Panc1 (cell line): ENCODE results near the gene TSC22D1. TPM values are rescaled to one million over a fixed set of nuclear protein-coding genes. Genes with fewer than 3 reads are reported as not detected.
"Not testable (repeated sequence)": the region's sequence is repeated elsewhere in the genome, so short reads cannot be mapped to it uniquely, and the experiment has no call there.

Experiments used
- ATAC-seq: fragments of 200-7000 bp; cut with Tn5 transposase; 2 replicates; pipeline ENCODE4 v1.9.1; 2020; ENCODE audit warnings: mild to moderate bottlenecking, moderate library complexity
- BruUV-seq: library from RNA; stranded (reverse); fragments of 400-500 nt; replicated peaks from 2 replicates; lab custom pipeline; 2021; lab: Mats Ljungman, UMichigan
- CTCF ChIA-PET: fragments of 300-600 bp; sonication (Branson Sonifier 250); formaldehyde crosslinking; loops from one replicate; lab custom pipeline; 2022; ENCODE audit warnings: antibody characterized with exemption; lab: Charles Lee
- POLR2A ChIA-PET: fragments of 300-600 bp; sonication (Branson Sonifier 250); formaldehyde crosslinking; loops from one replicate; lab custom pipeline; 2022; ENCODE audit warnings: antibody characterized with exemption; lab: Charles Lee
- DNase-seq: peaks from one replicate; pipeline ENCODE4 v3.0.0-alpha.2; 2010; ENCODE audit warnings: low read depth, low spot score
- H3K27ac ChIP-seq: 2 replicates; pipeline ENCODE4 v1.5.1; 2011; ENCODE audit warnings: mild to moderate bottlenecking, low read length, inconsistent platforms
- H3K27me3 ChIP-seq: fragments of 200-500 bp; sonication (Bioruptor generic); 2 replicates; pipeline ENCODE4 v1.6.0; 2014; ENCODE audit warnings: low read length, inconsistent platforms; ENCODE audit not compliant: control insufficient read depth, insufficient read depth
- H3K36me3 ChIP-seq: fragments of 200-500 bp; sonication (Bioruptor generic); 2 replicates; pipeline ENCODE4 v1.5.1; 2014; ENCODE audit warnings: inconsistent platforms, mild to moderate bottlenecking, low read length, moderate library complexity; ENCODE audit not compliant: control insufficient read depth, insufficient read depth
- H3K4me1 ChIP-seq: 2 replicates; pipeline ENCODE4 v1.5.1; 2011; ENCODE audit warnings: inconsistent platforms, mild to moderate bottlenecking, low read length, moderate library complexity; ENCODE audit not compliant: control insufficient read depth, insufficient read depth
- H3K4me3 ChIP-seq, 2 experiments: 2 replicates each; pipeline ENCODE4 v1.5.1; 2011 to 2012; ENCODE audit warnings: low read depth in 2 of 2, low read length in 2 of 2, mild to moderate bottlenecking in 2 of 2, inconsistent platforms in 1 of 2, moderate library complexity in 1 of 2
- H3K9me3 ChIP-seq: fragments of 200-500 bp; sonication (Bioruptor generic); 2 replicates; pipeline ENCODE4 v1.5.1; 2014; ENCODE audit warnings: low read depth, mild to moderate bottlenecking, inconsistent platforms, low read length, moderate library complexity; ENCODE audit not compliant: control insufficient read depth, insufficient read depth
- CTCF ChIP-seq: fragments of 450-650 bp; IDR thresholded peaks from 2 replicates; pipeline ENCODE4 v1.5.1; 2017; ENCODE audit warnings: mild to moderate bottlenecking
- POLR2AphosphoS5 ChIP-seq: IDR thresholded peaks from 2 replicates; pipeline ENCODE4 v1.6.1; 2012; ENCODE audit warnings: mild to moderate bottlenecking, low read depth, low read length, moderate library complexity
- SIN3A ChIP-seq: IDR thresholded peaks from 2 replicates; pipeline ENCODE4 v1.6.1; 2012; ENCODE audit warnings: low read depth, mild to moderate bottlenecking, low read length, moderate library complexity, borderline replicate concordance; ENCODE audit not compliant: insufficient read depth
- TCF7L2 ChIP-seq: IDR thresholded peaks from 2 replicates; pipeline ENCODE4 v1.6.1; 2011; ENCODE audit warnings: mild to moderate bottlenecking, low read depth, low read length, inconsistent platforms
- in situ Hi-C: cut with HindIII; loops from 2 replicates; pipeline ENCODE4 v1.10.0; 2016; ENCODE audit warnings: low sequenced_read_pairs, low pct_unique_long_range_greater_than_20kb
- intact Hi-C: fragments of 100-400 bp; cut with micrococcal nuclease; formaldehyde crosslinking; loops from one replicate; pipeline ENCODE4 v1.10.0; 2022; ENCODE audit not compliant: unreplicated experiment
- total RNA-seq: library from RNA; stranded (reverse); gene quantifications from one replicate; pipeline ENCODE4 v1.2.1, GENCODE V29; 2021; ENCODE audit not compliant: unreplicated experiment
- TF ChIP-seq, protein P1 (sequence below), 2 experiments: IDR thresholded peaks; 2 replicates each; pipeline ENCODE4 v1.6.1; 2011 to 2012; ENCODE audit warnings: low read depth in 2 of 2, control low read depth in 1 of 2, low read length in 1 of 2, mild to moderate bottlenecking in 1 of 2, moderate library complexity in 1 of 2; ENCODE audit not compliant: insufficient read depth in 1 of 2

TSC22D1 gene
- total RNA-seq, 1 experiment from 2014 or later: 31.8 TPM

DNA sequence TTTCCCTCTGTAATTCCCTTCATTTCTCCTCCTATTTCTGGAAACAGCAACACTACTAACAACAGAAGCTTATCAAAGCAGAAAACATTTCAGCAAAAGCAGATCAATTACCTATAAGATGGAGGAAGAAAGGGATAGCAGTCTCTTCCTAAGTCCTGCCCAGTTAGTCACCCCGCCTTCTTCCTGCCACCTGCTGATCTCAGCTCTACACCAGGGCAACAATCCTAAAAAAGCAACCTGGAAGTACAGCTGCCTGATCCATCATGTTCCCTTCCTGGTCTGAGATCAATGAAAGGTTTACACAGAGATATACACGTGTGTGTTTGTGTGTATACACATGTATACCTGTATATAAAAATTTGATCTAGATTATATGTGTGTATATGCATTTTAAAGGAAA lies 59.4 kb downstream of the TSC22D1 start:
- no peak for DNase-seq

GRCh38 chr13:44514278-44514677 lies 61.9 kb downstream of the TSC22D1 start:
- no peaks in the 10 kb centered on the region for H3K9me3 ChIP-seq
- TF ChIP-seq SIN3A: no peak
- no peak for TF ChIP-seq TCF7L2
- TF ChIP-seq POLR2AphosphoS5: no peak
- no peak for TF ChIP-seq CTCF
- TF ChIP-seq, protein P1, sequence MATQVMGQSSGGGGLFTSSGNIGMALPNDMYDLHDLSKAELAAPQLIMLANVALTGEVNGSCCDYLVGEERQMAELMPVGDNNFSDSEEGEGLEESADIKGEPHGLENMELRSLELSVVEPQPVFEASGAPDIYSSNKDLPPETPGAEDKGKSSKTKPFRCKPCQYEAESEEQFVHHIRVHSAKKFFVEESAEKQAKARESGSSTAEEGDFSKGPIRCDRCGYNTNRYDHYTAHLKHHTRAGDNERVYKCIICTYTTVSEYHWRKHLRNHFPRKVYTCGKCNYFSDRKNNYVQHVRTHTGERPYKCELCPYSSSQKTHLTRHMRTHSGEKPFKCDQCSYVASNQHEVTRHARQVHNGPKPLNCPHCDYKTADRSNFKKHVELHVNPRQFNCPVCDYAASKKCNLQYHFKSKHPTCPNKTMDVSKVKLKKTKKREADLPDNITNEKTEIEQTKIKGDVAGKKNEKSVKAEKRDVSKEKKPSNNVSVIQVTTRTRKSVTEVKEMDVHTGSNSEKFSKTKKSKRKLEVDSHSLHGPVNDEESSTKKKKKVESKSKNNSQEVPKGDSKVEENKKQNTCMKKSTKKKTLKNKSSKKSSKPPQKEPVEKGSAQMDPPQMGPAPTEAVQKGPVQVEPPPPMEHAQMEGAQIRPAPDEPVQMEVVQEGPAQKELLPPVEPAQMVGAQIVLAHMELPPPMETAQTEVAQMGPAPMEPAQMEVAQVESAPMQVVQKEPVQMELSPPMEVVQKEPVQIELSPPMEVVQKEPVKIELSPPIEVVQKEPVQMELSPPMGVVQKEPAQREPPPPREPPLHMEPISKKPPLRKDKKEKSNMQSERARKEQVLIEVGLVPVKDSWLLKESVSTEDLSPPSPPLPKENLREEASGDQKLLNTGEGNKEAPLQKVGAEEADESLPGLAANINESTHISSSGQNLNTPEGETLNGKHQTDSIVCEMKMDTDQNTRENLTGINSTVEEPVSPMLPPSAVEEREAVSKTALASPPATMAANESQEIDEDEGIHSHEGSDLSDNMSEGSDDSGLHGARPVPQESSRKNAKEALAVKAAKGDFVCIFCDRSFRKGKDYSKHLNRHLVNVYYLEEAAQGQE (IDR thresholded peaks at IDR 0.05; ENCODE audit: insufficient read depth in 1 of 2, low read depth in 2 of 2, low read length in 1 of 2): no peak
- DNase-seq (no peak), ATAC-seq (no peak)
- no peak overlapping the region for H3K4me3 ChIP-seq
- CTCF ChIA-PET: no interaction called here
- in situ Hi-C loops (no loop called here), intact Hi-C loops (no loop called here)
- no peak overlapping the region for H3K27ac ChIP-seq
- POLR2A ChIA-PET: no interaction called here
- BruUV-seq: no TSS peak
- no peaks in the 10 kb centered on the region for H3K27me3 ChIP-seq
- H3K36me3 ChIP-seq: no peaks in the 10 kb centered on the region
- H3K4me1 ChIP-seq: no peaks in the 10 kb centered on the region

More for the DNA sequence above, 59.4 kb downstream of the TSC22D1 start:
- no TSS peak for BruUV-seq
- no peaks in the 10 kb centered on the region for H3K27me3 ChIP-seq
- no peaks in the 10 kb centered on the region for H3K9me3 ChIP-seq
- in situ Hi-C loops (no loop called here), intact Hi-C loops (no loop called here)
- no peak overlapping the region for H3K27ac ChIP-seq
- CTCF ChIA-PET: no interaction called here
- no peak for ATAC-seq
- POLR2A ChIA-PET: no interaction called here
- no peaks in the 10 kb centered on the region for H3K4me1 ChIP-seq
- no peaks in the 10 kb centered on the region for H3K36me3 ChIP-seq
- no peak overlapping the region for H3K4me3 ChIP-seq
- no peak for TF ChIP-seq SIN3A
- no peak for TF ChIP-seq POLR2AphosphoS5
- no peak for TF ChIP-seq CTCF
- no peak for TF ChIP-seq TCF7L2
- TF ChIP-seq, protein P1 (IDR thresholded peaks at IDR 0.05; ENCODE audit: insufficient read depth in 1 of 2, low read depth in 2 of 2, low read length in 1 of 2): no peak

DNA sequence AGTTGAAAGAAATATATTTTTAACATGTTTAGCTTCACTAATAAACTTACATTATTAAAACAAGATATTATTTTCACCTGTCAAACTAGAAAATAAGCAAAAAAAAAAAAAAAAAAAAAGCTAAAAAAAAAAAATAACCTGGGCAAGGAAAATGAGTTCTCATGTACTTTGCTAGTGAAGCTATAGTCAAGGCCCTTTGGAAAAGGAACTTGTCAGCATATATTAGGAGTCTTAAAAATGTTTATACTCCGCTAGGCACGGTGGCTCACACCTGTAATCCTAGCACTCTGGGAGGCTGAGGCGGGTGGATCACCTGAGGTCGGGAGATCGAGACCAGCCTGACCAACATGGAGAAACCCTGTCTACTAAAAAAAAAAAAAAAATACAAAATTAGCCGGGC lies 66.3 kb downstream of the TSC22D1 start:
- CTCF ChIA-PET, POLR2A ChIA-PET, intact Hi-C loops: not testable (repeated sequence)

More for the DNA sequence above, 66.3 kb downstream of the TSC22D1 start:
- ATAC-seq, H3K4me1 ChIP-seq, H3K9me3 ChIP-seq, H3K4me3 ChIP-seq, H3K36me3 ChIP-seq, H3K27me3 ChIP-seq, H3K27ac ChIP-seq, DNase-seq, in situ Hi-C loops, BruUV-seq: not testable (repeated sequence)
